IPS DF 6.9 (cell line): ENCODE results near the gene TMEM11.

Experiments
- DNase-seq: peaks from one replicate; pipeline ENCODE4 v3.0.0-alpha.2; 2013; ENCODE audit warnings: low read depth, low spot score
- H3K27ac ChIP-seq: one replicate; pipeline ENCODE4 v1.5.1; 2013; ENCODE audit warnings: low read length, control low read depth
- H3K27me3 ChIP-seq: 2 replicates; pipeline ENCODE4 v1.6.1; 2013; ENCODE audit warnings: mild to moderate bottlenecking, low read length; ENCODE audit not compliant: control insufficient read depth, insufficient read depth
- H3K36me3 ChIP-seq: 2 replicates; pipeline ENCODE4 v1.6.1; 2013; ENCODE audit warnings: low read length; ENCODE audit not compliant: control insufficient read depth, insufficient read depth
- H3K4me1 ChIP-seq: 2 replicates; pipeline ENCODE4 v1.6.1; 2013; ENCODE audit warnings: low read length; ENCODE audit not compliant: control insufficient read depth, insufficient read depth
- H3K4me3 ChIP-seq: 2 replicates; pipeline ENCODE4 v1.5.1; 2013; ENCODE audit warnings: mild to moderate bottlenecking, low read length
- H3K9me3 ChIP-seq: 2 replicates; pipeline ENCODE4 v1.6.1; 2013; ENCODE audit warnings: low read length, inconsistent platforms; ENCODE audit not compliant: control insufficient read depth, insufficient read depth
- WGBS: extraction: QIAGEN DNeasy Blood & Tissue Kit; methylation state at CpG from one replicate; pipeline ENCODE4 v1.1.7; 2013; ENCODE audit warnings: mixed read lengths, missing lambda C conversion rate; ENCODE audit not compliant: insufficient read length, insufficient coverage; 5-methylcytosine and 5-hydroxymethylcytosine counted together

Gene TMEM11

DNA sequence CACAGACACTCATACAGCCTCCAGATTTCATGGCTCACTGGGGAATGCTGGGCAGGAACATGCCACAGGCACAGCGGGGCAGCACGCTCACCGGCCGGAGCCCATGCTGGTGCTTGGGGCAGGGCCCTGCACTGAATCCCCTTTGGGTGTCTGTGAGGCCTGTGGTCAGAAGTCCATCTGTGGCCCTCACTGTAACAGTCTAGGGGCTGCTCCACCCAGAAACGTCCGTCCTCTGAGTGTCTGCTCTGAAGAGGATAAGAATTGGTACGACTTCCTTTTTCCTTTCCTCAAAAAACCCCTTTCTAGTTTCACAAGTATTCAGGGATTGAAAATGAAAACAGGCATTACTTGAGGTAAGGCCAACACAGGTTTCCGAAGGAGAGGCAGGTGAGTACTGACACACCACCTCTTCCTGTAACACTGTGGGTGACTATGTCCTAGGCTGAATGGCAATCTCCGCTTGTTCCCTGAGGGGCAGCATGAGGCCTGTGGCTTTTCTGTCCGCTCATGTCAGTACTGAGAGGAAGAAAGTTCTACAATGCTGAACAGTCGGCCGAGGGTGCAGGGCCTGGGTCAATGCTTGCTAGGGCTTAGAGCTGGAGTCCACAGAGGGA is 42.5 kb downstream of the TMEM11 start:
- no peak overlapping the region for H3K4me3 ChIP-seq
- no peaks in the 10 kb centered on the region for H3K9me3 ChIP-seq
- H3K27me3 ChIP-seq: no peaks in the 10 kb centered on the region
- H3K27ac ChIP-seq: no peak overlapping the region
- H3K4me1 ChIP-seq: no peaks in the 10 kb centered on the region
- no peak for DNase-seq
- no CpG with 5 or more reads among the region's 12 CpGs for WGBS
- H3K36me3 ChIP-seq: no peaks in the 10 kb centered on the region

- no peaks in the 10 kb centered on the region for H3K4me1 ChIP-seq
- H3K27me3 ChIP-seq: no peaks in the 10 kb centered on the region
- H3K27ac ChIP-seq: no peak overlapping the region
- DNase-seq: no peak
- no peak overlapping the region for H3K4me3 ChIP-seq
- WGBS: no CpG with 5 or more reads among the region's 7 CpGs
- no peaks in the 10 kb centered on the region for H3K9me3 ChIP-seq
- H3K36me3 ChIP-seq: no peaks in the 10 kb centered on the region
Measured at GRCh38 chr17:21170809-21171208, 43.2 kb downstream of the TMEM11 start.

DNA sequence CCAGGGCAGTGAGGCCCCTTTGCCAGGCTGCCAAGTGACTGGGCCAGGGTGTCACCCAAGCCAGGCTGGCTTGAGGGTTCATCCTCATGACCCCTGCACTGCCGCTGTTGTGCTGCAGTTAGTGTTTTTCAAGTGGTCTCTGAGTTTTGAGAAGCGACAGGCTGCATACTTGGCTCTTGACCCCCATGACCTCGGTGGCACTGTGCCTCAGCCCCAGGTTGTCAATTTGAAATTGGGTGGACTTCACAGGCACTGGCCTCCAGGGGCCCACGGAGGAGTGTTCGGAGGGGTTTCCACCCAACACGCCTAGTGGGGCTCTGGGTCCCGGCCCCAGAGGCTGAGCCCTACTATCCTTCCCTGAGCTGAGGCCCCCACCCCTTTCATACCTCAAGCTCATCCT is 44.5 kb downstream of the TMEM11 start:
- Histone ChIP-seq H3K4me3 (no peak overlapping the region), H3K4me1 (0 out of 2 replicates have a peak, but pooled peaks cover 1% of the 10 kb centered on the region), H3K9me3 (no peaks in the 10 kb centered on the region), H3K27ac (no peak overlapping the region), H3K36me3 (no peaks in the 10 kb centered on the region), H3K27me3 (no peaks in the 10 kb centered on the region)
- DNase-seq: no peak
- no CpG with 5 or more reads among the region's 7 CpGs for WGBS

GRCh38 chr17:21168555-21168865 is 45.5 kb downstream of the TMEM11 start:
- Histone ChIP-seq H3K36me3 (no peaks in the 10 kb centered on the region), H3K27ac (no peak overlapping the region)
- WGBS: no CpG with 5 or more reads among the region's 12 CpGs

DNA sequence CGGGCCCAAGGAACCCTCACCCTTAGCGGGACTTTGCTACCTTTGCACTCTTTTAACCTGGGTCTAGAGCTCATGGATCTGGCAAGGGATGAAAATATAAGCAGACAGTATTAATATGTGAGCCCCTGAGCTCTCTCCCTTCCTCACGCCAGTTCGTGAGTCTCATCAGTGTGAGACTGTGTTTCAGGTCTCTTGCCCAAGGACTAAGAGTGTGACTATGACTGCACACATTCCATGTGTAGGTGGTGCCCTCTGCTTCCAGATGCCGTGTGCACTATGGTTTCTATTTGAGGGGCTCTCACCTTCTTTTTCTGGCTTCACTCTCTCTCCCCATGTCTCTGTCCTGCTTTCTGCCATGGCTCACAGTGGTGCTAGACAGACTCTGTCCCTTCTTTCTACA is 46.7 kb downstream of the TMEM11 start:
- no peak for DNase-seq
- WGBS: no CpG with 5 or more reads among the region's 5 CpGs
- no peak overlapping the region for H3K4me3 ChIP-seq

More at GRCh38 chr17:21168555-21168865, 45.5 kb downstream of the TMEM11 start:
- H3K4me1 ChIP-seq: 0 out of 2 replicates have a peak, but pooled peaks cover 1% of the 10 kb centered on the region
- no peaks in the 10 kb centered on the region for H3K27me3 ChIP-seq
- no peak overlapping the region for H3K4me3 ChIP-seq
- no peak for DNase-seq
- H3K9me3 ChIP-seq: no peaks in the 10 kb centered on the region

GRCh38 chr17:21166595-21167210 is 47.3 kb downstream of the TMEM11 start:
- WGBS: no CpG with 5 or more reads among the region's 5 CpGs
- H3K4me1 ChIP-seq: 0 out of 2 replicates have a peak, but pooled peaks cover 1% of the 10 kb centered on the region
- H3K36me3 ChIP-seq: no peaks in the 10 kb centered on the region
- no peaks in the 10 kb centered on the region for H3K9me3 ChIP-seq
- no peak overlapping the region for H3K4me3 ChIP-seq
- H3K27ac ChIP-seq: no peak overlapping the region
- no peaks in the 10 kb centered on the region for H3K27me3 ChIP-seq
- DNase-seq: no peak

More for the DNA sequence above, 46.7 kb downstream of the TMEM11 start:
- H3K9me3 ChIP-seq: no peaks in the 10 kb centered on the region
- no peaks in the 10 kb centered on the region for H3K27me3 ChIP-seq
- H3K27ac ChIP-seq: no peak overlapping the region
- no peaks in the 10 kb centered on the region for H3K36me3 ChIP-seq
- H3K4me1 ChIP-seq: 0 out of 2 replicates have a peak, but pooled peaks cover 1% of the 10 kb centered on the region

DNA sequence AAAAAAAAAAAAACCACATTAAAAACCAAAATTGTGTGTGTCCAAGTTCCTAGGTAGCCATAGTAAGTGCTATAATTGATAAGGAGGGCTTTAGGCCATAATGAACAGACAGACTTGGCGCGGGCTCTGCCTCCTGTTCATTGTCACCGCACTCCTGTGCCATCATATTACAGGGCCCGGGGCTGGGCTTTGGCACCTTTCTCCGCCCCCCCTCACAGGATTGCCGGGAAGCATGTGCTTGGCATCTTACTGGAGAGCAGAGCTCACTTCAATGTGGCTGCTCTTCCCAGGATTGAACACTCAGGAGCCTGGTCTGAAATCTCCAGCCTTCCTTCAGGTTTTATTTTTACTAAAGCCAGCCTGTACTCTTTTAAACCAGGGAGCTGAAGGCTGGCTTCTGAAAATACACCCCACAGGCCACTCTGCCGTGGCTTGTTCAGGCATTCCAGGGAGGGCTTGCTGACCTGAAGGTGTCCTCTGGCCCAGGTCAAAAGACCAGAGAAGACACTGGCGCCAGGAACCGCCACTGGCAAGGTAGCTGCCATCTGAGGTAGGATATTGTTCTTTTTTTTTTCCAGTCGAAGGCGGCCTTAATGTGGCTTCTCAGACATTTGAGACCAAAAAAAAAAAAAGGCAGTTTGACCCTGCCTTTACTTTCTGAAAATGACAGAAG is 47.9 kb downstream of the TMEM11 start:
- no peak for DNase-seq
- WGBS: no CpG with 5 or more reads among the region's 11 CpGs
- Histone ChIP-seq H3K9me3 (no peaks in the 10 kb centered on the region), H3K4me3 (no peak overlapping the region), H3K4me1 (0 out of 2 replicates have a peak, but pooled peaks cover 1% of the 10 kb centered on the region), H3K36me3 (no peaks in the 10 kb centered on the region), H3K27ac (no peak overlapping the region), H3K27me3 (no peaks in the 10 kb centered on the region)

DNA sequence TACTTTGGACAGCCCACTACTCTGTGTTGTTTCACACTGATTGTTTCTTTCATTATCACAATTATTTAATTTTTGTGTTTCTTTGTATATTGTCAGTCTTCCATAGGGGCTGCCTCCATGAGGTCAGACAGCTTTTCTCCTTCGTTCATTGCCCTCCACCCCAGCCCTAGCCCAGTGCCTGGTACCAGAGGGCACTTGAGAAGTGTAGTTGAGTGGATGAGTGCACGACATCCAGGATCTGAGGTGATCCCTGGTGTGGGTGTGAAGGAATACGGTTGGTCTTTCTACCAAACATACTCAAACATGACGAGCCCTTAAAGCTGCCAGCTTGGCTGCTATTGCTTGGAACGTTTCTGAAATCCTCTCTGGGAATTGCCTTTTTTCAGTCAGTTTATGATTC is 49.3 kb downstream of the TMEM11 start:
- Histone ChIP-seq H3K27ac (no peak overlapping the region), H3K9me3 (no peaks in the 10 kb centered on the region), H3K27me3 (no peaks in the 10 kb centered on the region), H3K4me1 (0 out of 2 replicates have a peak, but pooled peaks cover 1% of the 10 kb centered on the region), H3K4me3 (no peak overlapping the region), H3K36me3 (no peaks in the 10 kb centered on the region)
- WGBS: no CpG with 5 or more reads among the region's 5 CpGs
- DNase-seq: no peak

GRCh38 chr17:21164216-21164615 is 49.7 kb downstream of the TMEM11 start:
- H3K36me3 ChIP-seq: no peaks in the 10 kb centered on the region
- no peaks in the 10 kb centered on the region for H3K9me3 ChIP-seq
- no peak for DNase-seq
- no CpG with 5 or more reads among the region's 6 CpGs for WGBS
- H3K27me3 ChIP-seq: no peaks in the 10 kb centered on the region
- H3K27ac ChIP-seq: no peak overlapping the region
- 0 out of 2 replicates have a peak, but pooled peaks cover 1% of the 10 kb centered on the region for H3K4me1 ChIP-seq
- H3K4me3 ChIP-seq: no peak overlapping the region

- Histone ChIP-seq H3K9me3 (no peaks in the 10 kb centered on the region), H3K4me3 (no peak overlapping the region), H3K27me3 (no peaks in the 10 kb centered on the region), H3K36me3 (no peaks in the 10 kb centered on the region), H3K4me1 (0 out of 2 replicates have a peak, but pooled peaks cover 1% of the 10 kb centered on the region), H3K27ac (no peak overlapping the region)
- no CpG with 5 or more reads among the region's 6 CpGs for WGBS
- DNase-seq: no peak
Measured at GRCh38 chr17:21163101-21163500, 50.9 kb downstream of the TMEM11 start.
